IMR-90 (cell line): Measurements from ENCODE around the gene COL25A1. TPM values are rescaled to one million over a fixed set of nuclear protein-coding genes. Genes with fewer than 3 reads are reported as not detected.

Experiments
- ATAC-seq: fragments of 200-7000 bp; cut with Tn5 transposase; 2 replicates; pipeline ENCODE4 v1.9.1; 2020; ENCODE audit warnings: low read depth, mild to moderate bottlenecking, moderate library complexity
- BruUV-seq: library from RNA; stranded (reverse); fragments of 400-500 nt; replicated peaks from 2 replicates; lab custom pipeline; 2021; lab: Mats Ljungman, UMichigan
- CTCF ChIA-PET: fragments of 300-600 bp; formaldehyde crosslinking; extraction: SDS; loops from one replicate; lab custom pipeline; 2021; ENCODE audit warnings: antibody characterized with exemption; lab: Yijun Ruan, JAX
- POLR2A ChIA-PET: fragments of 300-600 bp; sonication (Branson Sonifier 250); formaldehyde crosslinking; loops from one replicate; lab custom pipeline; 2022; ENCODE audit warnings: antibody characterized with exemption; ENCODE audit not compliant: unreplicated experiment; lab: Charles Lee
- DNase-seq: peaks from one replicate; pipeline ENCODE4 v3.0.0; 2013
- H2AFZ ChIP-seq: replicated peaks from 2 replicates; pipeline ENCODE3; 2013; ENCODE audit warnings: low read length, mild to moderate bottlenecking; ENCODE audit not compliant: poor library complexity
- H2AK5ac ChIP-seq: 2 replicates; pipeline ENCODE4 v1.6.1; 2013; ENCODE audit warnings: low read depth, low read length, inconsistent platforms
- H2AK9ac ChIP-seq: replicated peaks from 2 replicates; pipeline ENCODE3; 2013; ENCODE audit warnings: mild to moderate bottlenecking, low read depth, low read length, moderate library complexity; ENCODE audit not compliant: poor library complexity
- H2BK120ac ChIP-seq: 2 replicates; pipeline ENCODE4 v1.6.1; 2013; ENCODE audit warnings: low read depth, low read length, inconsistent platforms
- H2BK15ac ChIP-seq: 3 replicates; pipeline ENCODE4 v1.6.1; 2013; ENCODE audit warnings: low read depth, low read length, inconsistent platforms
- H2BK20ac ChIP-seq: 2 replicates; pipeline ENCODE4 v1.6.1; 2013; ENCODE audit warnings: low read depth, mild to moderate bottlenecking, inconsistent platforms, low read length, moderate library complexity
- H2BK5ac ChIP-seq: 2 replicates; pipeline ENCODE4 v1.6.1; 2013; ENCODE audit warnings: mild to moderate bottlenecking, low read depth, low read length, inconsistent platforms; ENCODE audit not compliant: poor library complexity, severe bottlenecking
- H3K14ac ChIP-seq: replicated peaks from 2 replicates; pipeline ENCODE4 v1.6.1; 2013; ENCODE audit warnings: low read depth, low read length, inconsistent platforms
- H3K18ac ChIP-seq: 2 replicates; pipeline ENCODE4 v1.6.1; 2013; ENCODE audit warnings: low read depth, low read length, control low read depth
- H3K23ac ChIP-seq: 2 replicates; pipeline ENCODE4 v1.6.1; 2013; ENCODE audit warnings: low read depth, low read length, inconsistent platforms
- H3K27ac ChIP-seq: 2 replicates; pipeline ENCODE4 v1.5.1; 2013; ENCODE audit warnings: mild to moderate bottlenecking, control low read depth, low read length; ENCODE audit not compliant: insufficient read depth
- H3K27me3 ChIP-seq: 2 replicates; pipeline ENCODE4 v1.6.1; 2013; ENCODE audit warnings: low read length; ENCODE audit not compliant: control insufficient read depth, insufficient read depth
- H3K36me3 ChIP-seq: 2 replicates; pipeline ENCODE4 v1.6.1; 2013; ENCODE audit warnings: low read length, mixed read lengths; ENCODE audit not compliant: control insufficient read depth, insufficient read depth
- H3K4ac ChIP-seq: 2 replicates; pipeline ENCODE4 v1.6.1; 2013; ENCODE audit warnings: low read depth, low read length, inconsistent platforms
- H3K4me1 ChIP-seq: 2 replicates; pipeline ENCODE4 v1.6.1; 2013; ENCODE audit warnings: low read length, mixed read lengths; ENCODE audit not compliant: control insufficient read depth, insufficient read depth
- H3K4me2 ChIP-seq: 2 replicates; pipeline ENCODE4 v1.6.1; 2013; ENCODE audit warnings: low read depth, mild to moderate bottlenecking, control low read depth, low read length, moderate library complexity
- H3K4me3 ChIP-seq: 2 replicates; pipeline ENCODE4 v1.5.1; 2013; ENCODE audit warnings: low read depth, mild to moderate bottlenecking, control low read depth, low read length, moderate library complexity; ENCODE audit not compliant: insufficient read depth
- H3K56ac ChIP-seq: 2 replicates; pipeline ENCODE4 v1.6.1; 2013; ENCODE audit warnings: low read length, inconsistent platforms; ENCODE audit not compliant: insufficient read depth; ENCODE audit errors: extremely low read depth
- H3K79me1 ChIP-seq, 2 experiments: 2 replicates each; pipeline ENCODE4 v1.6.1; 2013; ENCODE audit warnings: low read length in 2 of 2, inconsistent platforms in 1 of 2, low read depth in 1 of 2
- H3K9ac ChIP-seq: 2 replicates; pipeline ENCODE4 v1.6.1; 2013; ENCODE audit warnings: low read depth, low read length, control low read depth
- H3K9me1 ChIP-seq: 2 replicates; pipeline ENCODE4 v1.6.1; 2013; ENCODE audit warnings: low read length, inconsistent platforms; ENCODE audit not compliant: insufficient read depth
- H3K9me3 ChIP-seq: 2 replicates; pipeline ENCODE4 v1.6.1; 2013; ENCODE audit warnings: low read length; ENCODE audit not compliant: control insufficient read depth, insufficient read depth
- H4K20me1 ChIP-seq: 2 replicates; pipeline ENCODE4 v1.6.1; 2013; ENCODE audit warnings: low read length, inconsistent platforms; ENCODE audit not compliant: insufficient read depth
- H4K5ac ChIP-seq: 2 replicates; pipeline ENCODE4 v1.6.1; 2013; ENCODE audit warnings: mild to moderate bottlenecking, low read depth, low read length, control low read depth
- H4K8ac ChIP-seq, 2 experiments: 2 replicates each; pipeline ENCODE4 v1.6.1; 2013; ENCODE audit warnings: low read depth in 2 of 2, low read length in 2 of 2, control low read depth in 1 of 2, inconsistent platforms in 1 of 2
- H4K91ac ChIP-seq: 2 replicates; pipeline ENCODE4 v1.6.1; 2013; ENCODE audit warnings: low read depth, low read length, inconsistent platforms; ENCODE audit not compliant: insufficient read depth
- BHLHE40 ChIP-seq: fragments of 150-350 bp; IDR thresholded peaks from 2 replicates; pipeline ENCODE4 v1.6.1; 2016; ENCODE audit warnings: mild to moderate bottlenecking, low read depth, low read length
- CEBPB ChIP-seq: IDR thresholded peaks from 2 replicates; pipeline ENCODE4 v1.6.1; 2012; ENCODE audit warnings: low read depth, low read length, improper control_type of control experiment
- CHD1 ChIP-seq: IDR thresholded peaks from 2 replicates; pipeline ENCODE4 v1.6.1; 2012; ENCODE audit warnings: low read depth, low read length, improper control_type of control experiment
- CTCF ChIP-seq: conservative IDR thresholded peaks from 2 replicates; pipeline ENCODE4 v1.5.1; 2012; ENCODE audit warnings: mild to moderate bottlenecking, low read depth, low read length, improper control_type of control experiment
- ELK1 ChIP-seq: fragments of 150-350 bp; IDR thresholded peaks from 2 replicates; pipeline ENCODE4 v1.6.1; 2016; ENCODE audit warnings: low read depth, mild to moderate bottlenecking, low read length, moderate library complexity, borderline replicate concordance
- FOS ChIP-seq: fragments of 150-350 bp; IDR thresholded peaks from 2 replicates; pipeline ENCODE4 v1.6.1; 2016; ENCODE audit warnings: low read depth, low read length
- MAFK ChIP-seq: IDR thresholded peaks from 2 replicates; pipeline ENCODE4 v1.6.1; 2012; ENCODE audit warnings: low read depth, low read length, improper control_type of control experiment
- MAZ ChIP-seq: IDR thresholded peaks from 2 replicates; pipeline ENCODE4 v1.6.1; 2012; ENCODE audit warnings: low read depth, mild to moderate bottlenecking, low read length, improper control_type of control experiment, moderate library complexity, borderline replicate concordance
- MXI1 ChIP-seq: IDR thresholded peaks from 2 replicates; pipeline ENCODE4 v1.6.1; 2012; ENCODE audit warnings: low read depth, mild to moderate bottlenecking, low read length, moderate library complexity, borderline replicate concordance
- NFE2L2 ChIP-seq: fragments of 150-350 bp; IDR thresholded peaks from 2 replicates; pipeline ENCODE4 v1.6.1; 2016; ENCODE audit warnings: low read depth, mild to moderate bottlenecking, low read length
- POLR2A ChIP-seq: IDR thresholded peaks from 2 replicates; pipeline ENCODE4 v1.6.1; 2012; ENCODE audit warnings: mild to moderate bottlenecking, low read depth, low read length
- RAD21 ChIP-seq: IDR thresholded peaks from 2 replicates; pipeline ENCODE4 v1.6.1; 2012; ENCODE audit warnings: low read length, improper control_type of control experiment
- RCOR1 ChIP-seq: IDR thresholded peaks from 2 replicates; pipeline ENCODE4 v1.6.1; 2012; ENCODE audit warnings: mild to moderate bottlenecking, low read length, improper control_type of control experiment; ENCODE audit not compliant: insufficient replicate concordance
- RFX5 ChIP-seq: IDR thresholded peaks from 2 replicates; pipeline ENCODE4 v1.8.0; 2012; ENCODE audit warnings: low read depth, mild to moderate bottlenecking, low read length, moderate library complexity
- SMC3 ChIP-seq: fragments of 150-350 bp; IDR thresholded peaks from 2 replicates; pipeline ENCODE4 v1.6.1; 2016; ENCODE audit warnings: low read depth, mild to moderate bottlenecking, antibody characterized with exemption, low read length, moderate library complexity
- WGBS, 2 experiments: methylation state at CpG; one replicate each; pipeline versions ENCODE4 v1.1.5 to v1.1.7; 2013; ENCODE audit warnings: missing lambda C conversion rate in 2 of 2; ENCODE audit not compliant: insufficient read length in 1 of 2; ENCODE audit errors: extremely low coverage in 2 of 2; 5-methylcytosine and 5-hydroxymethylcytosine counted together
- dilution Hi-C: fragments of 300-500 bp; cut with HindIII; formaldehyde crosslinking; loops from one replicate; pipeline ENCODE4 v1.14.3; 2018; ENCODE audit warnings: low sequenced_read_pairs; ENCODE audit not compliant: unreplicated experiment
- in situ Hi-C: fragments of 300-500 bp; cut with MboI; formaldehyde crosslinking; loops from 3 replicates; pipeline ENCODE4 v1.14.3; 2019; ENCODE audit warnings: low sequenced_read_pairs, inconsistent platforms, mixed read lengths
- intact Hi-C: fragments of 100-400 bp; cut with micrococcal nuclease; formaldehyde crosslinking; loops from 2 replicates; pipeline ENCODE4 v1.10.0; 2022
- polyA plus RNA-seq, 3 experiments: library from polyadenylated mRNA; depleted of rRNA; stranded (reverse); fragments of >200 nt; gene quantifications; 2 replicates each; pipeline ENCODE4 v1.2.3, GENCODE V29; 2012; ENCODE audit warnings: low replicate concordance in 1 of 3
- total RNA-seq: library from RNA; depleted of rRNA; stranded (reverse); fragments of >200 nt; gene quantifications from 2 replicates; pipeline ENCODE4 v1.2.3, GENCODE V29; 2012
- TF ChIP-seq, protein P1 (sequence below): fragments of 150-350 bp; IDR thresholded peaks from 2 replicates; pipeline ENCODE4 v1.6.1; 2017; ENCODE audit warnings: mild to moderate bottlenecking, antibody characterized with exemption, low read length, low read depth

Gene COL25A1
- total and polyA plus RNA-seq, 2 of the 4 experiments (the other 2 are of a cell fraction), result under 0.01 to 0.05 TPM

DNA sequence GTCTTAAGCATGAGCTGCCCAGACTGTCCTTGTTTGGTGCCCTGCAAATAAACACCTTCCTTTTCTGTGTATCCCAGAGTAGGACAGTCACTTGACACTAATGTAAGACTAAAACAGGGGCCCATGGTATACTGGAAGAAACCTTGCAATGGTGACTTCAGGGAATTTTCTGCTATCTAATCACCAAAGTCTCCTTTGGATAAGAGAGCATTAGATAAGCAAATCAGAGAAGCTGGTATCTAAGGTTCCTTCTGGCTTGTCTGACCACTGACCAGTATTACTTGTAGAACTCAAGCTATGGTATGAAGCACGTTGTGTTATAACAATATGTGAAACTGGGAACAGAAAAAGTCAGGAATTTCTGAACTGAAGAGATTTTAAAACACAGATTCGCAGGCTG lies 173.9 kb downstream of the COL25A1 start:
- TF ChIP-seq MAFK, result no peak
- TF ChIP-seq FOS, result no peak
- TF ChIP-seq SMC3, result no peak
- no peak for TF ChIP-seq ELK1
- TF ChIP-seq POLR2A, result no peak
- TF ChIP-seq NFE2L2, result no peak
- no peak for TF ChIP-seq RAD21
- TF ChIP-seq MXI1, result no peak
- no peak for TF ChIP-seq RFX5
- no peak for TF ChIP-seq BHLHE40
- TF ChIP-seq MAZ, result no peak
- TF ChIP-seq, protein P1, sequence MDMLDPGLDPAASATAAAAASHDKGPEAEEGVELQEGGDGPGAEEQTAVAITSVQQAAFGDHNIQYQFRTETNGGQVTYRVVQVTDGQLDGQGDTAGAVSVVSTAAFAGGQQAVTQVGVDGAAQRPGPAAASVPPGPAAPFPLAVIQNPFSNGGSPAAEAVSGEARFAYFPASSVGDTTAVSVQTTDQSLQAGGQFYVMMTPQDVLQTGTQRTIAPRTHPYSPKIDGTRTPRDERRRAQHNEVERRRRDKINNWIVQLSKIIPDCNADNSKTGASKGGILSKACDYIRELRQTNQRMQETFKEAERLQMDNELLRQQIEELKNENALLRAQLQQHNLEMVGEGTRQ, result no peak
- TF ChIP-seq CTCF, result no peak
- no peak for TF ChIP-seq CEBPB
- TF ChIP-seq RCOR1, result no peak
- no peak for TF ChIP-seq CHD1
- Histone ChIP-seq H3K9me1 (no peaks in the 10 kb centered on the region), H3K18ac (no peak overlapping the region), H2AFZ (no peak overlapping the region), H3K23ac (no peak overlapping the region), H3K4ac (no peak overlapping the region), H3K14ac (no peak overlapping the region), H2BK15ac (no peak overlapping the region), H3K36me3 (no peaks in the 10 kb centered on the region), H3K27ac (no peak overlapping the region), H3K9ac (no peak overlapping the region), H3K4me2 (no peak overlapping the region), H2AK5ac (no peak overlapping the region), H3K27me3 (no peaks in the 10 kb centered on the region), H3K79me1 (no peaks in the 10 kb centered on the region), H4K5ac (no peak overlapping the region), H2BK5ac (no peak overlapping the region), H3K9me3 (no peaks in the 10 kb centered on the region), H4K91ac (no peak overlapping the region), H2BK120ac (no peak overlapping the region), H3K56ac (no peak overlapping the region), H3K4me1 (no peaks in the 10 kb centered on the region), H4K8ac (no peak overlapping the region), H4K20me1 (no peaks in the 10 kb centered on the region), H2BK20ac (no peak overlapping the region), H2AK9ac (no peak overlapping the region), H3K4me3 (no peak overlapping the region)
- intact Hi-C loops, result no loop called here
- BruUV-seq, result no TSS peak
- no peak for DNase-seq
- dilution Hi-C loops, result no loop called here
- ChIA-PET POLR2A (no interaction called here), CTCF (interaction anchor here (0.6 kb wide), 1 partner anchor 312 kb away, joined by 3 read pairs; no protein-coding TSS in a partner anchor)
- WGBS, 2 experiments, result no CpG with 5 or more reads among the region's 2 CpGs
- in situ Hi-C loops, result no loop called here
- ATAC-seq, result no peak
